ENCODE measurements around the gene DPCD. TPM values are rescaled to one million over a fixed set of nuclear protein-coding genes. Genes with fewer than 3 reads are reported as not detected.

The DPCD gene
- total RNA-seq, 3 donors from 2014 or later: 17.0 to 25.9 (median 24.7) TPM

DNA sequence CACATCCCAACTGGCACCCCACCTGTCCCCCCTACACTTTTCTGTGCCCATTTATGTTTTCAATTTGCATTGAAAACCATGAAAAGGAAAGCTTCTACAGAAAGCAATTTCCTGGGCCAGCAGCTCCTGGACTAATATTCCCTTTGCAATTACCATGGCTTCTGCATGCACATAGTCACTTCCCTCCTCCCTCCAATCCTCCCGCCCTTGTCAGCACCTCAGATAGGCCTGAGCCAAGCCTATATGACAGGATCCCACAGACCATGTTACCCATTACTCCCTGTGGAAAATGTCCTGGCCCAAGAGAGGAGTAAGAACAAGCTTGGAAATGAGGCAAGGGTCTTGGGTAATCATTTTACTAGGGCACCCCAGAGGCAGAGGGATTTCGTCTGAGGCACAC is 68.8 kb downstream of the DPCD start:
- TF ChIP-seq, protein P1, sequence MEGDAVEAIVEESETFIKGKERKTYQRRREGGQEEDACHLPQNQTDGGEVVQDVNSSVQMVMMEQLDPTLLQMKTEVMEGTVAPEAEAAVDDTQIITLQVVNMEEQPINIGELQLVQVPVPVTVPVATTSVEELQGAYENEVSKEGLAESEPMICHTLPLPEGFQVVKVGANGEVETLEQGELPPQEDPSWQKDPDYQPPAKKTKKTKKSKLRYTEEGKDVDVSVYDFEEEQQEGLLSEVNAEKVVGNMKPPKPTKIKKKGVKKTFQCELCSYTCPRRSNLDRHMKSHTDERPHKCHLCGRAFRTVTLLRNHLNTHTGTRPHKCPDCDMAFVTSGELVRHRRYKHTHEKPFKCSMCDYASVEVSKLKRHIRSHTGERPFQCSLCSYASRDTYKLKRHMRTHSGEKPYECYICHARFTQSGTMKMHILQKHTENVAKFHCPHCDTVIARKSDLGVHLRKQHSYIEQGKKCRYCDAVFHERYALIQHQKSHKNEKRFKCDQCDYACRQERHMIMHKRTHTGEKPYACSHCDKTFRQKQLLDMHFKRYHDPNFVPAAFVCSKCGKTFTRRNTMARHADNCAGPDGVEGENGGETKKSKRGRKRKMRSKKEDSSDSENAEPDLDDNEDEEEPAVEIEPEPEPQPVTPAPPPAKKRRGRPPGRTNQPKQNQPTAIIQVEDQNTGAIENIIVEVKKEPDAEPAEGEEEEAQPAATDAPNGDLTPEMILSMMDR (IDR thresholded peaks at IDR 0.05): no peak
- TF ChIP-seq POLR2AphosphoS5 (IDR thresholded peaks at IDR 0.05) (no peak), POLR2A (IDR thresholded peaks at IDR 0.05) (no peak)
- H3K27me3 ChIP-seq: no peaks in the 10 kb centered on the region
- intact Hi-C loops (cut with DNase I; ENCODE audit: low total_unique reads): no loop called here
- DNase-seq (ENCODE audit: low spot score in 2 of 2): no peak
- H3K4me3 ChIP-seq: no peak overlapping the region
- no peak overlapping the region for H3K27ac ChIP-seq
- no peaks in the 10 kb centered on the region for H3K9me3 ChIP-seq
- H3K4me1 ChIP-seq: no peaks in the 10 kb centered on the region
- H3K36me3 ChIP-seq: no peaks in the 10 kb centered on the region

DNA sequence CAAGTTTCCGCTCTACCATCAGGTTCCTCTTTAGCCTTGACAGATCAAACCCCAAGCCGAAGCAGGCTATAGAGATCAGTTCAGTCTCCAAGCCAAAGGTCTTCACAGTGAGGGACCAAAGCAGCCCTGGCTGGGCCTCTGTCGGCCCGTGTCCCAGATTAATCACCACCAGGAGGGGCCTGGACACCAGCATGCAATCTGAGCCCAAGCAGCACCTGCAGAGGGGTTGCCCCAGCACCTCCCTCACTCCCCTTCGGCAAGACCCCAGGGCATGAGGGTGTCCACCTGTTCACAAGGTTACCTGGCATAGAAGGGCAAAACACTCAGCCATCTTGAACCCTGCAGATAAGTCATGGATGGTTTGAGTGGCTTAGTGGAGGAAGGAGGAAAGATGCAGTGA is 70.9 kb downstream of the DPCD start:
- Histone ChIP-seq H3K9me3 (no peaks in the 10 kb centered on the region), H3K4me3 (no peak overlapping the region), H3K27me3 (no peaks in the 10 kb centered on the region), H3K27ac (no peak overlapping the region), H3K4me1 (no peaks in the 10 kb centered on the region), H3K36me3 (no peaks in the 10 kb centered on the region)
- intact Hi-C loops (cut with DNase I; ENCODE audit: low total_unique reads): no loop called here
- TF ChIP-seq, protein P1 (IDR thresholded peaks at IDR 0.05): no peak
- TF ChIP-seq POLR2A (IDR thresholded peaks at IDR 0.05) (no peak), POLR2AphosphoS5 (IDR thresholded peaks at IDR 0.05) (no peak)
- no peak for DNase-seq (ENCODE audit: low spot score in 2 of 2)

Other genes starting within 250 kb of the DPCD start
- gene BTRC, start 234.2 kb upstream of the DPCD start, total RNA-seq: 10 to 100 TPM; 13.4 to 24.3 (median 15.1) TPM
- gene POLL, start 64 bp upstream of the DPCD start, total RNA-seq: 10 to 100 TPM; 19.5 to 31.6 (median 20.3) TPM
- 10 to 100 TPM; 68.0 to 95.7 (median 74.7) TPM for gene FBXW4, start 106.8 kb downstream of the DPCD start, total RNA-seq
- gene FGF8, start 187.8 kb downstream of the DPCD start, total RNA-seq: not detected
- gene NPM3, start 195.1 kb downstream of the DPCD start, total RNA-seq: 10 to 100 TPM; 37.3 to 61.0 (median 43.9) TPM
- 100 to 1,000 TPM; 169 to 200 (median 181) TPM for gene OGA, start 230.1 kb downstream of the DPCD start, total RNA-seq

All from breast epithelium (tissue), 4 donors.